ENCODE results near the gene F2RL2. TPM values are rescaled to one million over a fixed set of nuclear protein-coding genes. Genes with fewer than 3 reads are reported as not detected.

Gene F2RL2
- total RNA-seq, 1 experiment from 2014 or later: not detected

GRCh38 chr5:76592692-76593091, 30.5 kb downstream of the F2RL2 start:
- H3K4me3 Mint-ChIP-seq: no peak overlapping the region

More at GRCh38 chr5:76592692-76593091, 30.5 kb downstream of the F2RL2 start:
- H2BK12ac ChIP-seq (ENCODE audit: insufficient read length, low read depth, low read length): no peak overlapping the region
- no peaks in the 10 kb centered on the region for H3K4me1 Mint-ChIP-seq
- no peak overlapping the region for H3K14ac ChIP-seq (ENCODE audit: insufficient read depth, low read length)
- H3T11ph ChIP-seq (ENCODE audit: low read length): no peak overlapping the region
- no peaks in the 10 kb centered on the region for H3K27me3 ChIP-seq (ENCODE audit: insufficient read depth, low read length)
- H3K27ac Mint-ChIP-seq: no peak overlapping the region
- no peak for DNase-seq
- no peaks in the 10 kb centered on the region for H3K9me3 ChIP-seq (ENCODE audit: control insufficient read depth, low read depth, low read length)
- no peak overlapping the region for H2BK15ac ChIP-seq (ENCODE audit: low read depth, low read length)
- no CpG with 5 or more reads among the region's 3 CpGs for WGBS (ENCODE audit: extremely low coverage, insufficient read length, low lambda C conversion rate)
- H3K56ac ChIP-seq (ENCODE audit: insufficient read length, low read depth, low read length): no peak overlapping the region
- no peak overlapping the region for H4K91ac ChIP-seq (ENCODE audit: insufficient read length, low read depth, low read length)
- H3K4ac ChIP-seq (ENCODE audit: low read depth, low read length): no peak overlapping the region
- H3K27ac ChIP-seq (ENCODE audit: insufficient read length, low read depth, low read length): no peak overlapping the region
- H3K4me1 ChIP-seq (ENCODE audit: insufficient read depth, low read length): no peaks in the 10 kb centered on the region
- H3K36me3 Mint-ChIP-seq (ENCODE audit: insufficient read depth in 1 of 3, low read depth in 3 of 3): peaks cover 0 to 5% (median 2%) of the 10 kb centered on the region in 3 experiments; a peak in 2 of 7 replicates
- no peaks in the 10 kb centered on the region for H3K79me2 ChIP-seq (ENCODE audit: insufficient read depth, low read length)
- no peak overlapping the region for H4K8ac ChIP-seq (replicated peaks; ENCODE audit: insufficient read length, low read depth, low read length)
- H3K18ac ChIP-seq (ENCODE audit: insufficient read length, low read depth, low read length): no peak overlapping the region
- H2BK120ac ChIP-seq (ENCODE audit: low read depth, low read length, poor library complexity, severe bottlenecking): no peak overlapping the region
- H3K27me3 Mint-ChIP-seq (ENCODE audit: low read depth): no peaks in the 10 kb centered on the region
- no peak overlapping the region for H2AFZ ChIP-seq (ENCODE audit: low read length)
- H2AK5ac ChIP-seq (ENCODE audit: insufficient read length, low read length): no peak overlapping the region
- H2BK5ac ChIP-seq (ENCODE audit: insufficient read length, low read length): no peak overlapping the region
- no peak overlapping the region for H2BK20ac ChIP-seq (ENCODE audit: low read depth, low read length, poor library complexity, severe bottlenecking)
- no peak for TF ChIP-seq CTCF (conservative IDR thresholded peaks at IDR 0.05)
- H4K5ac ChIP-seq (ENCODE audit: insufficient read length, low read depth, low read length): no peak overlapping the region
- no peaks in the 10 kb centered on the region for H3K23me2 ChIP-seq (ENCODE audit: insufficient read length, low read depth, low read length, poor library complexity, severe bottlenecking)
- H4K20me1 ChIP-seq (ENCODE audit: control insufficient read depth, insufficient read depth, insufficient read length): no peaks in the 10 kb centered on the region
- H3K9ac ChIP-seq (ENCODE audit: extremely low read depth, insufficient read length, low read length): no peak overlapping the region
- H3K9me3 Mint-ChIP-seq: no peaks in the 10 kb centered on the region
- no peaks in the 10 kb centered on the region for H3K79me1 ChIP-seq (ENCODE audit: insufficient read depth, low read depth, low read length, poor library complexity, severe bottlenecking)
- no peak overlapping the region for H3K23ac ChIP-seq (ENCODE audit: insufficient read length, low read depth, low read length)
- no peak overlapping the region for H3K4me2 ChIP-seq (ENCODE audit: insufficient read depth, insufficient read length, low read length)

Data from H9 (cell line).